ENCODE measurements around the gene SLC27A1.

GRCh38 chr19:17456127-17456526, 14.2 kb upstream of the SLC27A1 start:
- TF ChIP-seq NFIC (IDR thresholded peaks at IDR 0.05; ENCODE audit: borderline replicate concordance) (no peak), PBX3 (IDR thresholded peaks at IDR 0.05) (no peak), GATA2 (CRISPR knock-in tag; IDR thresholded peaks at IDR 0.05) (no peak), RXRA (IDR thresholded peaks at IDR 0.05; ENCODE audit: borderline replicate concordance, low read depth) (no peak), CTCF (IDR thresholded peaks at IDR 0.05) (no peak), YY1 (IDR thresholded peaks at IDR 0.05; ENCODE audit: low read depth) (no peak), TAF1 (IDR thresholded peaks at IDR 0.05; ENCODE audit: borderline replicate concordance, low read depth, low read length) (no peak), FOSL2 (IDR thresholded peaks at IDR 0.05; ENCODE audit: borderline replicate concordance, low read depth) (no peak), FOXM1 (IDR thresholded peaks at IDR 0.05; ENCODE audit: low read depth) (no peak), TEAD4 (IDR thresholded peaks at IDR 0.05; ENCODE audit: borderline replicate concordance, insufficient read depth) (no peak), POLR2AphosphoS5 (IDR thresholded peaks at IDR 0.05; ENCODE audit: low read depth, low read length) (no peak), GABPA (IDR thresholded peaks at IDR 0.05; ENCODE audit: low read depth) (no peak), MAX (IDR thresholded peaks at IDR 0.05; ENCODE audit: low read depth) (no peak)
